WTC11 (cell line): Measurements from ENCODE around the gene TF. TPM values are rescaled to one million over a fixed set of nuclear protein-coding genes. Genes with fewer than 3 reads are reported as not detected.

Experiments
- ATAC-seq: fragments of 200-7000 bp; cut with Tn5 transposase; 2 replicates; pipeline ENCODE4 v1.10.0; 2021; ENCODE audit warnings: mild to moderate bottlenecking, moderate library complexity
- CTCF ChIA-PET: fragments of 300-600 bp; sonication (Branson Sonifier 250); formaldehyde crosslinking; loops from one replicate; lab custom pipeline; 2021; ENCODE audit warnings: antibody characterized with exemption; lab: Charles Lee
- POLR2A ChIA-PET: fragments of 350-600 bp; sonication (Branson Sonifier 250); formaldehyde crosslinking; loops from one replicate; lab custom pipeline; 2021; ENCODE audit warnings: antibody characterized with exemption; lab: Charles Lee
- DNase-seq: peaks from one replicate; pipeline ENCODE4 v3.0.0; 2021; ENCODE audit warnings: low spot score
- H3K27ac Mint-ChIP-seq: 2 replicates; pipeline ENCODE4 v1.8.0; 2021; ENCODE audit warnings: mixed read lengths
- H3K27me3 Mint-ChIP-seq: 2 replicates; pipeline ENCODE4 v1.8.0; 2021; ENCODE audit warnings: low read depth, mild to moderate bottlenecking, moderate library complexity, mixed read lengths
- H3K36me3 Mint-ChIP-seq: 2 replicates; pipeline ENCODE4 v1.8.0; 2021; ENCODE audit warnings: mixed read lengths
- H3K4me1 Mint-ChIP-seq: 2 replicates; pipeline ENCODE4 v1.8.0; 2022; ENCODE audit warnings: mixed read lengths
- H3K4me3 Mint-ChIP-seq: 2 replicates; pipeline ENCODE4 v1.8.0; 2021; ENCODE audit warnings: mild to moderate bottlenecking, moderate library complexity, mixed read lengths
- H3K9me3 Mint-ChIP-seq: 2 replicates; pipeline ENCODE4 v1.8.0; 2021; ENCODE audit warnings: mixed read lengths
- AFF4 ChIP-seq: sonication (generic); formaldehyde crosslinking; IDR thresholded peaks from 2 replicates; pipeline ENCODE4 v1.8.1; 2023; ENCODE audit warnings: mild to moderate bottlenecking, missing genetic modification reagents, borderline replicate concordance
- CBFB ChIP-seq: sonication (generic); formaldehyde crosslinking; IDR thresholded peaks from 2 replicates; pipeline ENCODE4 v1.8.1; 2022; ENCODE audit warnings: mild to moderate bottlenecking, low read depth, missing genetic modification reagents
- CREM ChIP-seq: sonication (generic); formaldehyde crosslinking; IDR thresholded peaks from 2 replicates; pipeline ENCODE4 v1.8.1; 2022; ENCODE audit warnings: mild to moderate bottlenecking, missing genetic modification reagents, moderate library complexity
- E2F1 ChIP-seq: sonication (generic); formaldehyde crosslinking; IDR thresholded peaks from 2 replicates; pipeline ENCODE4 v1.8.0; 2022; ENCODE audit warnings: mild to moderate bottlenecking, missing genetic modification reagents
- ESRRA ChIP-seq: sonication (generic); formaldehyde crosslinking; IDR thresholded peaks from 2 replicates; pipeline ENCODE4 v1.8.1; 2022; ENCODE audit warnings: mild to moderate bottlenecking, missing genetic modification reagents, borderline replicate concordance
- ETV6 ChIP-seq: sonication (generic); formaldehyde crosslinking; IDR thresholded peaks from 2 replicates; pipeline ENCODE4 v1.8.1; 2022; ENCODE audit warnings: mild to moderate bottlenecking, missing genetic modification reagents
- MAX ChIP-seq: sonication (generic); formaldehyde crosslinking; IDR thresholded peaks from 2 replicates; pipeline ENCODE4 v1.8.0; 2022; ENCODE audit warnings: mild to moderate bottlenecking, missing genetic modification reagents
- MLX ChIP-seq: sonication (generic); formaldehyde crosslinking; IDR thresholded peaks from 2 replicates; pipeline ENCODE4 v1.8.1; 2023; ENCODE audit warnings: mild to moderate bottlenecking, missing genetic modification reagents, moderate library complexity
- MXD4 ChIP-seq: fragments of 250-450 bp; sonication (Bioruptor Pico); IDR thresholded peaks from 2 replicates; pipeline ENCODE4 v1.8.0; 2021; ENCODE audit warnings: mild to moderate bottlenecking, moderate library complexity, borderline replicate concordance
- NFYB ChIP-seq: sonication (generic); formaldehyde crosslinking; conservative IDR thresholded peaks from 2 replicates; pipeline ENCODE4 v1.8.0; 2022; ENCODE audit warnings: low read depth, missing genetic modification reagents
- RORB ChIP-seq: fragments of 250-450 bp; sonication (Bioruptor Pico); IDR thresholded peaks from 2 replicates; pipeline ENCODE4 v1.9.0; 2021; ENCODE audit warnings: mild to moderate bottlenecking
- SMAD3 ChIP-seq: sonication (generic); formaldehyde crosslinking; IDR thresholded peaks from 2 replicates; pipeline ENCODE4 v1.8.0; 2022; ENCODE audit warnings: missing genetic modification reagents, mild to moderate bottlenecking, borderline replicate concordance
- SMAD4 ChIP-seq: sonication (generic); formaldehyde crosslinking; IDR thresholded peaks from 2 replicates; pipeline ENCODE4 v1.8.0; 2022; ENCODE audit warnings: mild to moderate bottlenecking, missing genetic modification reagents
- SOX15 ChIP-seq: fragments of 250-450 bp; sonication (Bioruptor Pico); IDR thresholded peaks from 2 replicates; pipeline ENCODE4 v1.9.0; 2021; ENCODE audit warnings: mild to moderate bottlenecking
- SP1 ChIP-seq: sonication (generic); formaldehyde crosslinking; conservative IDR thresholded peaks from 2 replicates; pipeline ENCODE4 v1.8.1; 2022; ENCODE audit warnings: missing genetic modification reagents
- TCF7 ChIP-seq: sonication (generic); formaldehyde crosslinking; IDR thresholded peaks from 2 replicates; pipeline ENCODE4 v1.8.0; 2022; ENCODE audit warnings: mild to moderate bottlenecking, low read depth, missing genetic modification reagents, moderate library complexity
- TEAD1 ChIP-seq: sonication (generic); formaldehyde crosslinking; IDR thresholded peaks from 2 replicates; pipeline ENCODE4 v1.8.0; 2022; ENCODE audit warnings: mild to moderate bottlenecking, missing genetic modification reagents
- ZBTB21 ChIP-seq: sonication (generic); formaldehyde crosslinking; IDR thresholded peaks from 2 replicates; pipeline ENCODE4 v1.8.1; 2023; ENCODE audit warnings: mild to moderate bottlenecking, missing genetic modification reagents, borderline replicate concordance
- ZNF281 ChIP-seq: sonication (generic); formaldehyde crosslinking; IDR thresholded peaks from 2 replicates; pipeline ENCODE4 v1.8.0; 2023; ENCODE audit warnings: mild to moderate bottlenecking, missing genetic modification reagents
- ZNF416 ChIP-seq: fragments of 250-450 bp; sonication (Bioruptor Pico); IDR thresholded peaks from 2 replicates; pipeline ENCODE4 v1.9.0; 2021; ENCODE audit warnings: mild to moderate bottlenecking, inconsistent platforms
- ZNF425 ChIP-seq: fragments of 250-450 bp; sonication (Bioruptor Pico); conservative IDR thresholded peaks from 2 replicates; pipeline ENCODE4 v1.9.0; 2021; ENCODE audit warnings: mild to moderate bottlenecking
- ZNF512 ChIP-seq: sonication (generic); formaldehyde crosslinking; IDR thresholded peaks from 2 replicates; pipeline ENCODE4 v1.8.1; 2022; ENCODE audit warnings: missing genetic modification reagents, borderline replicate concordance
- total RNA-seq: library from RNA; stranded (reverse); gene quantifications from 3 replicates; pipeline ENCODE4 v1.2.3, GENCODE V29; 2021

The TF gene
- total RNA-seq, 1 experiment from 2014 or later: 9.3 TPM

GRCh38 chr3:133773732-133774131 lies 27.5 kb downstream of the TF start (continued):
- no peak for TF ChIP-seq ZNF425 (CRISPR knock-in tag)
- TF ChIP-seq, all 79 proteins: peak for 0

- Mint-ChIP-seq H3K9me3 (peaks cover 8% of the 10 kb centered on the region; the same call in 1 of the 2 replicates), H3K27me3 (no peaks in the 10 kb centered on the region; the same call in 1 of the 2 replicates), H3K4me1 (peaks cover 11% of the 10 kb centered on the region), H3K36me3 (no peaks in the 10 kb centered on the region), H3K27ac (no peak overlapping the region), H3K4me3 (no peak overlapping the region)
- ChIA-PET CTCF (no interaction called here), POLR2A (no interaction called here)
- ATAC-seq (no peak), DNase-seq (no peak)
- TF ChIP-seq NFYB (CRISPR knock-in tag) (no peak), SMAD3 (CRISPR knock-in tag) (no peak), MAX (CRISPR knock-in tag) (no peak), AFF4 (CRISPR knock-in tag) (no peak), ZBTB21 (CRISPR knock-in tag) (no peak), ZNF416 (CRISPR knock-in tag) (no peak)
Measured at GRCh38 chr3:133775309-133775708, 29.1 kb downstream of the TF start.

GRCh38 chr3:133775835-133776234 lies 29.6 kb downstream of the TF start:
- Mint-ChIP-seq H3K36me3 (no peaks in the 10 kb centered on the region), H3K27ac (no peak overlapping the region), H3K4me3 (no peak overlapping the region), H3K4me1 (peaks cover 11% of the 10 kb centered on the region), H3K9me3 (peaks cover 8% of the 10 kb centered on the region; the same call in 1 of the 2 replicates), H3K27me3 (no peaks in the 10 kb centered on the region; the same call in 1 of the 2 replicates)
- DNase-seq: no peak
- ChIA-PET CTCF (no interaction called here), POLR2A (no interaction called here)
- ATAC-seq: no peak
- TF ChIP-seq ZNF416 (CRISPR knock-in tag) (no peak), MXD4 (CRISPR knock-in tag) (no peak), TCF7 (CRISPR knock-in tag) (no peak), ETV6 (CRISPR knock-in tag) (no peak), MLX (CRISPR knock-in tag) (no peak), E2F1 (CRISPR knock-in tag) (no peak), ZNF281 (CRISPR knock-in tag) (no peak), CBFB (no peak), SP1 (no peak), TEAD1 (CRISPR knock-in tag) (no peak), SMAD3 (CRISPR knock-in tag) (no peak), ESRRA (CRISPR knock-in tag) (no peak), RORB (no peak), SMAD4 (CRISPR knock-in tag) (no peak), CREM (no peak), ZNF512 (CRISPR knock-in tag) (no peak), SOX15 (no peak)
